RKO (cell line): ENCODE data around the gene DTHD1.
A peak's percentile ranks its signal among the peaks of the same experiment; 100 is the strongest.

Experiments used
- DNase-seq: peaks from one replicate; pipeline ENCODE4 v3.0.0-alpha.2; 2016; ENCODE audit warnings: low spot score

Gene DTHD1

GRCh38 chr4:36269533-36270173 is 11.8 kb upstream of the DTHD1 start:
- no peak for DNase-seq

- DNase-seq = peak; percentile 32
Observed at GRCh38 chr4:36273276-36273675, 8.1 kb upstream of the DTHD1 start.

GRCh38 chr4:36274158-36274557 is 7.3 kb upstream of the DTHD1 start:
- no peak for DNase-seq

DNA sequence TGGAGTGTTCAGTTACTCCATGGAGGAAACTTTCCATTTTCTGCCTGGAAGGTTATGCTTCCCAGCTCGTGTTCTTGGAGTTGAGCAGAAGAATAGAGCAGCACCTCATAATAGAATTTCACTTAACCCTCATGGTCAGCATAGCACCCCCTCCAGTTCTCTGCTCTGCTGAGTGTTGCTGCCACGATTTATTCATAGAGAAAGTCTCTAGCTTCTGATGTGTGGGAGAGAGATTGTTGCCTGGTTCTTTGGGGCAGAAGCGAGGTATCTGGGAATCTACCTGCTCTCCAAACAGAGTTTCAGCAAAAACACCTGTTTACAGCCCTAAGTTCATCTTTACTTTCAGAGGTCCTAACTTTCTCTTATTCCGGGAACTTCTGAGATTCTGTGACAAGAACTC is 3.9 kb upstream of the DTHD1 start:
- DNase-seq = no peak

GRCh38 chr4:36278789-36279188 is 2.6 kb upstream of the DTHD1 start:
- no peak for DNase-seq

- DNase-seq = no peak
Observed at GRCh38 chr4:36280555-36280954, 861 bp upstream of the DTHD1 start.

DNA sequence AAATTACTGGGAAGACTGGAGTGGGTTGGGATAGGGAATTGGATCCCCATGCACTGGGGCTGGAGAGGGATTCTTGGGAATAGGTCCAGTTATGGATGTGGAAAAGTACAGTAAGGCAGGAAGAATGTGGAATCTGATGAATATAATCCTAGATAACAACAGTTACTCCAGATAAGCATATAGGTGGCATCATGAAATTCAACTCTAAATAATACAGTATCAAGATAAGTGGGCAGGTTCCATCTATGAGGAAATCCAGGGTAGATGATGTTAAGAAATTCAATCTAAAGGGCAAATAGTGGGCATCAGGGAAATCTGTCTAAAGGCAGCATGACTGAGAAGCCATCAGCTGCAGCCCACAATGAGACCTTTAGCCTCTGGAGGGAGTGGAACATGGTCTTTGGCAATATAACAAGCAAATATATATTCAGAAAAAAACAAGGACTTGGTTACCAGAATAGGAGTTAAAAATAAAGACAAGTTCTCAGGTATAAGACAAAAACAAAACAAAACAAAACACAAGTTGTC is 1.2 kb downstream of the DTHD1 start:
- DNase-seq = no peak

DNA sequence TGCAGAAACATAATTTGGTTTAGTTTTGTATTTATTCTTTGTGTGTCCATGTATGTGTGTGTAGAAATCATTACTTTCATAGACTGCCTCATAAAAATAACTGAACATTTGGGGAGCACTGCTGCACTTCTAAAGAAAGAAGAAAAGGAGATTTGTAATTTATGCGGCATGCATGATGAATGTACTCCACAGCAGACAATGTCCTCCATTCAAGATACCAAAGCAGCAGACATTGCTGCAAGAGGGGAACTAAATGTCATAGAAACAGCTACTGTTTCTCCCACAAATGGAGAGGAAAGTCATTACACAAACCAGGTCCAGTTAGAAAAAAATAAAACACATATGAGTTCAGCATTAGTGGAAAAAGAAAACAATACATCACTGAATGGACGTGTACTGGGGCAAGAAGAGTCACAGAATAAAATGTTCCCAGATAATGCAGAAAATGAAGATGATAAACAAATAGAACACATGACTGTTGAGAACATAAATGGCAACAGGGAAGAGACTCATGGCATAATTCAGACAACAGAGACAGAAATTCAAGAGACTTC is 2.6 kb downstream of the DTHD1 start:
- DNase-seq = no peak

GRCh38 chr4:36285784-36286480 is 4.5 kb downstream of the DTHD1 start:
- DNase-seq = peak; percentile 16

DNA sequence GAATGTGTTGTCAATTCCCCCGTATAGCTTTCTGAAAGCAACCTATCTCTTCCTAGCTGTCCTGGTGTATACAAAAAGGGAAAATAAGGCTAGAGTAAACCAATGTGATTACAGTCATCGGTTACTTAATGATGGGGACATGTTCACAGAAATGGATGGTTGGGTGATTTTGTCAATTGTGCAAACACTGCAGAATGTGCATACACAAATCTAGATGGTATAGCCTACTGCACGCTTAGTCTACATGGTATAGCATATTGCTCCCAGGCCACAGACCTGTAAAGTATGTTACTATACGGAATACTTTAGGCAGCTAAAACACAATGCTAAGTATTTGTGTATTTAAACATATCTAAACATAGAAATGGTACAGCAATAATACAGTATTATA is 5.1 kb downstream of the DTHD1 start:
- DNase-seq = no peak

DNA sequence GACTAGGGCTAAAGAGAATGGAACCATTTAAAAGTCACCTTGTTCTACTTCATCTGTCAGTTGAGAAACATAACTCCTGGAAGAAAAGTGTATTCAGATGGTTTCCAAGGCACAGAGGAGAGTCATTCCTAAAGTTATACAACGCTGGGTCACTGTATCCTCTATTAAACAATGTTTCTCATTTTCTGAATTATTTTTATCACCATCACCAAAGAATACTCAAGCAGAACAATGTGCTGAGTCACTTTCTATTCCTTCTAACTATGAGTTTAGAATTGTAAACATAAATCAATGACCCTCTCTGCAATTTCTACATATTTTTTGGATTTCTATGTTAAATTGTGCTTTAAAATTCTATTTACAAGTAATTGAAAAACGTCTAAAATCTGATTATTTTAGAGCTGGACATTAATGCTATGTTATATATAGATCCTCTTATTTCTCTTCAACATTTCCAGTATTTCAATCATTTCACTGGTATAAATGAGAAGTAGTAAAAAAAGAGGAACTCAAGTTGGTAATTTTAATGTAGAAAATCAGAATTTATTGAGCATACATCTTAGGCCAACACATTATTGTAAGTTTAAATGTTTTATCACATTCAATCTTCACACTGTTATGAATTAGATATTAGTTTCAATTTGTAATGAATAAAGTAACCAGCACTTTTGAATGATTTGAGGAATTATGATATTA is 7.5 kb downstream of the DTHD1 start:
- DNase-seq = no peak

DNA sequence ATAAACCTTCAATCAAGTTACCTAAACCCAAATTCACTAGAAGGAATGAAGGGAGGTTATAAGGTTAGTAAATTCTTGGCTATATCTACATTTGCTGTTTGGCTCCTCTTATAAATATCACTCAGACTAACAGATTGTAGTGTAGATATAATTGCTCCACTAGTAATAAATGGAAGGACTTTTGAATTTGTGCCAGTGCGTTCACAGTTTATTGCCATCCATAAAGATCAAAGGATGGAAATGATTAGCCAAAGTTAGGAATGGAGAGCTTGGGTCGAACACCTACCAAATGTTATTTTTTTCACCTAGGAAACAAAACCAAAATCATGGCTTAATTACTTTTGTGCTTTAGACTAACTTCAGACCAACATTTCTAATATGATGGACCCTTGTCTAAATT is 9.2 kb downstream of the DTHD1 start:
- DNase-seq = no peak

GRCh38 chr4:36292556-36293188 is 11.3 kb downstream of the DTHD1 start:
- DNase-seq = no peak

DNA sequence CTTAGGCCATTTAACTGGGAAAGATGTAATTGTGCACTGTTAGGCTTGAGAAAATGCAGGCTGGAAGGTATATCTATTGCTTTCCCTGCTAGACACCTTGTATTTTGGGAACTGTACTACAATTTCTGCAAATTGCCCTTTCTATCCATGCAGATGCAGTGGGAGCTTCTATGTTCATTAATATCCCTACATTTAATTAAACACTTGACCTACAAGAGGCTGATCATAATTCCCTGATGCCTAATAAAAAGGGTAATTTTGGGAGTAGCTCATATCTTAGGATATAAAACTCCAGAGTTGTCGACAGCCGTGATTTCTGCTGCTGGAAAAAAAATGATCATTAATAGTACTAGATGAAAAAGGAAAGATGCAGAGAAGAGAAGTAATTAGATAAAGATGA is 19.7 kb downstream of the DTHD1 start:
- no peak for DNase-seq

- DNase-seq = no peak
Observed at GRCh38 chr4:36303426-36304137, 22.2 kb downstream of the DTHD1 start.

- no peak for DNase-seq
Observed at GRCh38 chr4:36304138-36304681, 22.8 kb downstream of the DTHD1 start.

- DNase-seq = no peak
Observed at GRCh38 chr4:36308150-36308549, 26.7 kb downstream of the DTHD1 start.

GRCh38 chr4:36310216-36310615 is 28.8 kb downstream of the DTHD1 start:
- DNase-seq = no peak

DNA sequence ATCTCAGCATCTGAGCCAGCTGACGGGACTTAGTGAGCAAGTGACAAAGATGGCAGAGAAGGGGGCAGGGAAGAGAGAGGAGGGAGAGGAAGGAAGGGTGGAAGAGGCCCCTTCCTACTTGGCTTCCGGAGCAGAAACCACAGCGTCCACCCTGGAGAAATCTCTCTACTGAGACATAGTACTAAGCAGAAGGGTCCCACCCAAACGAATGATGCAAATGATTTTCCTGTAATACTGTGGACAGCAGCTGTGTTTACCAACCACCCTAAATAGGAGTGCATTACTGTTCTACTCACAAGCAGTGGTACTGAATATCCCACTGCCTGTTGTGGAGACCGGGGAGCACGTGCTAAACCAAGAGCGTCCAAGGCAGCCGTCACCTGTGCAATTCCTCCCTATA is 29.4 kb downstream of the DTHD1 start:
- no peak for DNase-seq

DNA sequence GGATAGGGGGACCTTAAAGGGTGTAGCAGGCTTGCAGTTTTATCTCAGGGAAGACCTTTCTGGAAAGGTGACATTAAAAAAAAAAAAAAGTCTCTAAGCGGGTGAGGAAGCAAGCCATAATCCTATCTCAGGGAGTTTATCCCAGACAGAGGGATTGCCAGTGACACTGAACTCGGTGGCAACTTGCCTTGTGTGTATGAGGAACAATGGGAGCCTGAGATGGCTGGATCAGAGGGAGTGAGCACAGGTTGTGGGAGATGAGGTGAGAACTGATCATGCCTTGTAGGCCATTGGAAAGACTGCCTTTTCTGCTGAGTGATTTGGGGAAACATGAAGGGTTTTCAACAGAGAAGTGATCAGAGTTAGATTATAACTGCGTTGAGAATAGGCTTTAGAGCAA is 31.1 kb downstream of the DTHD1 start:
- DNase-seq = no peak

DNA sequence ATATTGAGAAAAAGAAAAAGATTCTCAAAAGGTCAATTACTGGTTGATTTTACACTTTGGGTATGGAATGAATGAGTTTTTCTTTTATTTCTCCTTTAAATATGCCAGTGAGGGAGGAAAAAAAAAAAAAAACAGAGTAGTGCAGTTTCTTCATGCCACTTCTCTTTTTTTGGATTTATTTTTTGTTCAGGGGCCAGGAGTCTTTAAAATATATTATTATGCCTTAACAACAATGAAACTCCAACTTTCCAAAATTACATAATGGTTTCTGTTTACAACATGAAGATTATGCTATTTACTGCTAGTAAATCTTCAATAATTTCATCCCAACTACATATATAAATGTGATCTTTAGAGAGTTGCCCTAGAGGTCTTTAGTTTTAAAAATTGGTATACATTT is 31.9 kb downstream of the DTHD1 start:
- DNase-seq = no peak
